Natural killer cell (primary cell): Measurements from ENCODE around the gene CXCR3. TPM values are rescaled to one million over a fixed set of nuclear protein-coding genes. Genes with fewer than 3 reads are reported as not detected.
"Not testable (repeated sequence)": the region's sequence is repeated elsewhere in the genome, so short reads cannot be mapped to it uniquely, and the experiment has no call there.

Experiments
- ATAC-seq, 3 donors: fragments of 150-1000 bp in 2 of 3; fragments of 200-7000 bp in 1 of 3; cut with Tn5 transposase; 1 replicate in 1 of 3; 2 replicates in 2 of 3; pipeline ENCODE4 v1.10.0; 2021; ENCODE audit warnings: mild to moderate bottlenecking in 2 of 3, moderate library complexity in 2 of 3
- DNase-seq, 2 donors: peaks; one replicate each; pipeline versions ENCODE4 v3.0.0 to v3.0.0-alpha.2; 2013 to 2021; ENCODE audit warnings: mixed read lengths in 1 of 2
- H3K27ac ChIP-seq: one replicate; pipeline ENCODE4 v1.5.1; 2013; ENCODE audit warnings: mild to moderate bottlenecking, low read length
- H3K27me3 ChIP-seq: one replicate; pipeline ENCODE4 v1.6.1; 2013; ENCODE audit warnings: low read length; ENCODE audit not compliant: control insufficient read depth, insufficient read depth
- H3K36me3 ChIP-seq: one replicate; pipeline ENCODE4 v1.6.1; 2013; ENCODE audit warnings: low read length; ENCODE audit not compliant: control insufficient read depth, insufficient read depth
- H3K4me1 ChIP-seq: one replicate; pipeline ENCODE4 v1.6.1; 2013; ENCODE audit warnings: low read length; ENCODE audit not compliant: control insufficient read depth, insufficient read depth
- H3K4me3 ChIP-seq: one replicate; pipeline ENCODE4 v1.5.1; 2013; ENCODE audit warnings: low read length
- H3K9me3 ChIP-seq: one replicate; pipeline ENCODE4 v1.6.1; 2013; ENCODE audit warnings: low read length; ENCODE audit not compliant: control insufficient read depth, insufficient read depth
- H3K27ac Mint-ChIP-seq, 2 donors: one replicate each; pipeline ENCODE4 v1.8.0; 2022; ENCODE audit warnings: mild to moderate bottlenecking in 2 of 2, mixed read lengths in 2 of 2, moderate library complexity in 1 of 2
- H3K27me3 Mint-ChIP-seq, 2 donors: one replicate each; pipeline ENCODE4 v1.8.0; 2022; ENCODE audit warnings: low read depth in 2 of 2, mixed read lengths in 2 of 2
- H3K36me3 Mint-ChIP-seq: one replicate; pipeline ENCODE4 v1.8.0; 2022; ENCODE audit warnings: mixed read lengths
- H3K4me1 Mint-ChIP-seq, 2 donors: one replicate each; pipeline ENCODE4 v1.8.0; 2022; ENCODE audit warnings: mixed read lengths in 2 of 2
- H3K4me3 Mint-ChIP-seq: one replicate; pipeline ENCODE4 v1.8.0; 2022; ENCODE audit warnings: mild to moderate bottlenecking, moderate library complexity, mixed read lengths
- H3K9me3 Mint-ChIP-seq, 2 donors: one replicate each; pipeline ENCODE4 v1.8.0; 2022; ENCODE audit warnings: mixed read lengths in 2 of 2
- CTCF ChIP-seq: fragments of 200-600 bp; IDR thresholded peaks from one replicate; pipeline ENCODE4 v1.8.0; 2022; ENCODE audit warnings: antibody characterized with exemption
- WGBS: methylation state at CpG from one replicate; pipeline ENCODE4 v1.1.7; 2013; ENCODE audit warnings: missing lambda C conversion rate; ENCODE audit not compliant: insufficient coverage; 5-methylcytosine and 5-hydroxymethylcytosine counted together
- intact Hi-C: fragments of 100-400 bp; cut with micrococcal nuclease; formaldehyde crosslinking; loops from one replicate; pipeline ENCODE4 v1.14.2; 2022
- total RNA-seq, 4 donors: library from RNA; stranded (reverse); fragments of 120-200 nt in 1 of 4; gene quantifications; one replicate each; pipeline versions ENCODE4 v1.2.3 to v1.2.4, GENCODE V29; 2013 to 2022

The CXCR3 gene
- total RNA-seq, 3 donors from 2014 or later (not counting 1 experiment from before 2014, with no cell fraction given): 8.7 to 15.9 (median 13.7) TPM

- no peaks in the 10 kb centered on the region for H3K27me3 Mint-ChIP-seq
- ATAC-seq: peak; percentile 26 to 34 (median 30)
- Histone ChIP-seq H3K27ac (peak within 1 kb of the TSS; percentile 11), H3K36me3 (peaks cover 27% of the 10 kb centered on the region), H3K27me3 (no peaks in the 10 kb centered on the region), H3K4me1 (peaks cover 18% of the 10 kb centered on the region), H3K4me3 (no peak within 1 kb of the TSS), H3K9me3 (no peaks in the 10 kb centered on the region)
- H3K36me3 Mint-ChIP-seq: no peaks in the 10 kb centered on the region
- H3K4me3 Mint-ChIP-seq: peak within 1 kb of the TSS; percentile 28
- H3K27ac Mint-ChIP-seq: peak within 1 kb of the TSS; percentile 68 to 84
- H3K4me1 Mint-ChIP-seq: peaks cover 0 to 19% of the 10 kb centered on the region in 2 donors
- intact Hi-C loops: no loop called here
- TF ChIP-seq CTCF: no peak
- no peaks in the 10 kb centered on the region for H3K9me3 Mint-ChIP-seq
- WGBS: 97% methylated on average over 48 of the region's 48 CpGs
- DNase-seq: peak in 1 of 2 donors; percentile 15
Observed at GRCh38 chrX:71578253-71579135, 39.8 kb downstream of the CXCR3 start, which contains the start of gene GCNA. Gene GCNA (plus strand): TSS chrX:71578437. CDS start chrX:71580822, 2,385 bp downstream.

GRCh38 chrX:71577682-71578081 lies 40.6 kb downstream of the CXCR3 start:
- H3K4me3 Mint-ChIP-seq: no peak overlapping the region
- Histone ChIP-seq H3K4me3 (no peak overlapping the region), H3K27ac (no peak overlapping the region), H3K36me3 (peaks cover 35% of the 10 kb centered on the region), H3K4me1 (peaks cover 18% of the 10 kb centered on the region), H3K27me3 (no peaks in the 10 kb centered on the region), H3K9me3 (no peaks in the 10 kb centered on the region)
- peaks cover 0 to 19% of the 10 kb centered on the region in 2 donors for H3K4me1 Mint-ChIP-seq
- no peaks in the 10 kb centered on the region for H3K36me3 Mint-ChIP-seq
- H3K27me3 Mint-ChIP-seq: no peaks in the 10 kb centered on the region
- peak overlapping the region; percentile 68 to 84 for H3K27ac Mint-ChIP-seq
- H3K9me3 Mint-ChIP-seq: no peaks in the 10 kb centered on the region
- no peak for DNase-seq
- no peak for ATAC-seq
- WGBS: 97% methylated on average over 15 of the region's 24 CpGs
- no peak for TF ChIP-seq CTCF
- intact Hi-C loops: no loop called here

- ATAC-seq: no peak
- no peak for DNase-seq
- no peaks in the 10 kb centered on the region for H3K36me3 Mint-ChIP-seq
- Histone ChIP-seq H3K9me3 (no peaks in the 10 kb centered on the region), H3K4me3 (no peak overlapping the region), H3K27me3 (no peaks in the 10 kb centered on the region), H3K4me1 (peaks cover 7% of the 10 kb centered on the region), H3K27ac (no peak overlapping the region), H3K36me3 (peaks cover 48% of the 10 kb centered on the region)
- no peak for TF ChIP-seq CTCF
- H3K27ac Mint-ChIP-seq: peak overlapping the region; percentile 33 to 43
- peaks cover 0 to 5% of the 10 kb centered on the region in 2 donors for H3K4me1 Mint-ChIP-seq
- no peaks in the 10 kb centered on the region for H3K9me3 Mint-ChIP-seq
- no peaks in the 10 kb centered on the region for H3K27me3 Mint-ChIP-seq
- no peak overlapping the region for H3K4me3 Mint-ChIP-seq
- WGBS: 100% methylated on average over 1 of the region's 2 CpGs
- intact Hi-C loops: no loop called here
Observed at GRCh38 chrX:71573590-71573989, 44.7 kb downstream of the CXCR3 start.

GRCh38 chrX:71571390-71571789 lies 46.9 kb downstream of the CXCR3 start:
- WGBS: 95% methylated on average over 8 of the region's 8 CpGs
- H3K9me3 ChIP-seq, H3K36me3 Mint-ChIP-seq, H3K4me3 ChIP-seq, intact Hi-C loops, H3K4me3 Mint-ChIP-seq, H3K27ac Mint-ChIP-seq, H3K27me3 ChIP-seq, ATAC-seq, H3K27me3 Mint-ChIP-seq, H3K4me1 Mint-ChIP-seq, H3K27ac ChIP-seq, DNase-seq, H3K9me3 Mint-ChIP-seq, H3K4me1 ChIP-seq: not testable (repeated sequence)
- H3K36me3 ChIP-seq: peaks cover 63% of the 10 kb centered on the region

Other genes with a start within 250 kb of the CXCR3 start
- 100 to 1,000 TPM; 489 to 721 (median 542) TPM for gene OGT, start 85.4 kb downstream of the CXCR3 start, total RNA-seq
- 1 to 10 TPM; 3.6 to 4.5 (median 3.7) TPM for gene GCNA, start 40.1 kb downstream of the CXCR3 start, total RNA-seq
- gene CXorf49, start 99.8 kb upstream of the CXCR3 start, total RNA-seq: not detected
- not detected for gene CXorf49B, start 144.8 kb upstream of the CXCR3 start, total RNA-seq